HepG2 (cell line): ENCODE results near the gene PRADC1. TPM values are rescaled to one million over a fixed set of nuclear protein-coding genes. Genes with fewer than 3 reads are reported as not detected.

ENCODE experiments used
- ATF7 ChIP-seq, 2 experiments: fragments of 450-650 bp in 1 of 2; sonication (generic) in 1 of 2; formaldehyde crosslinking in 1 of 2; IDR thresholded peaks; 2 replicates each; pipeline versions ENCODE4 v1.4.0 to v1.6.1; 2016 to 2020; ENCODE audit warnings: antibody characterized with exemption in 1 of 2, mild to moderate bottlenecking in 1 of 2, missing genetic modification reagents in 1 of 2
- BHLHE40 ChIP-seq: IDR thresholded peaks from 2 replicates; pipeline ENCODE4 v1.6.1; 2011; ENCODE audit warnings: low read length, improper control_type of control experiment
- CBX2 ChIP-seq, 2 experiments: fragments of 200-600 bp in 1 of 2; sonication (generic); formaldehyde crosslinking in 1 of 2; IDR thresholded peaks; 2 replicates each; pipeline versions ENCODE4 v1.7.0 to v1.8.1; 2018 to 2022; ENCODE audit warnings: low read depth in 2 of 2, low read length in 1 of 2, mild to moderate bottlenecking in 1 of 2, missing genetic modification reagents in 1 of 2
- DR1 ChIP-seq: sonication (generic); formaldehyde crosslinking; IDR thresholded peaks from 2 replicates; pipeline ENCODE4 v1.8.0; 2021; ENCODE audit warnings: mild to moderate bottlenecking, missing genetic modification reagents, inconsistent platforms
- E2F5 ChIP-seq: sonication (generic); formaldehyde crosslinking; conservative IDR thresholded peaks from 2 replicates; pipeline ENCODE4 v1.4.0; 2020; ENCODE audit warnings: missing genetic modification reagents
- FOXJ3 ChIP-seq: sonication (generic); formaldehyde crosslinking; IDR thresholded peaks from 2 replicates; pipeline ENCODE4 v1.4.0; 2020; ENCODE audit warnings: missing genetic modification reagents, mild to moderate bottlenecking, borderline replicate concordance
- GATAD1 ChIP-seq: IDR thresholded peaks from 2 replicates; pipeline ENCODE4 v1.6.1; 2016; ENCODE audit warnings: missing genetic modification reagents, missing compliant biosample characterization
- HDAC6 ChIP-seq: fragments of 200-600 bp; sonication (generic); IDR thresholded peaks from 2 replicates; pipeline ENCODE4 v1.7.0; 2017; ENCODE audit warnings: mild to moderate bottlenecking, antibody characterized with exemption, low read length, low read depth
- JUND ChIP-seq: sonication (generic); formaldehyde crosslinking; IDR thresholded peaks from 2 replicates; pipeline ENCODE4 v1.8.0; 2022; ENCODE audit warnings: mild to moderate bottlenecking, missing genetic modification reagents
- MTA3 ChIP-seq: sonication (generic); formaldehyde crosslinking; IDR thresholded peaks from 2 replicates; pipeline ENCODE4 v1.4.0; 2020; ENCODE audit warnings: missing genetic modification reagents
- MXD3 ChIP-seq: IDR thresholded peaks from 2 replicates; pipeline ENCODE4 v1.6.1; 2016; ENCODE audit warnings: mild to moderate bottlenecking, missing biosample characterization, missing genetic modification reagents
- REST ChIP-seq, 2 experiments: IDR thresholded peaks; 2 replicates each; pipeline ENCODE4 v1.6.1; 2011 to 2012; ENCODE audit warnings: low read length in 2 of 2, borderline replicate concordance in 1 of 2, low read depth in 1 of 2, mild to moderate bottlenecking in 1 of 2, moderate library complexity in 1 of 2
- RFXAP ChIP-seq: sonication (generic); formaldehyde crosslinking; IDR thresholded peaks from 2 replicates; pipeline ENCODE4 v1.4.0; 2020; ENCODE audit warnings: missing genetic modification reagents, borderline replicate concordance
- SALL1 ChIP-seq: sonication (generic); formaldehyde crosslinking; IDR thresholded peaks from 2 replicates; pipeline ENCODE4 v1.8.0; 2022; ENCODE audit warnings: mild to moderate bottlenecking, missing genetic modification reagents
- SMAD3 ChIP-seq: sonication (generic); formaldehyde crosslinking; IDR thresholded peaks from 2 replicates; pipeline ENCODE4 v1.4.0; 2020; ENCODE audit warnings: missing genetic modification reagents
- SP1 ChIP-seq, 2 experiments: fragments of 450-650 bp in 1 of 2; sonication (generic) in 1 of 2; formaldehyde crosslinking in 1 of 2; IDR thresholded peaks; 2 replicates each; pipeline versions ENCODE4 v1.4.0 to v1.6.1; 2016 to 2020; ENCODE audit warnings: missing genetic modification reagents in 1 of 2
- STAG1 ChIP-seq: sonication (generic); formaldehyde crosslinking; IDR thresholded peaks from 2 replicates; pipeline ENCODE4 v1.4.0; 2020; ENCODE audit warnings: missing genetic modification reagents
- ZBTB3 ChIP-seq: sonication (generic); formaldehyde crosslinking; IDR thresholded peaks from 2 replicates; pipeline ENCODE4 v1.4.0; 2020; ENCODE audit warnings: low read depth, mild to moderate bottlenecking, moderate library complexity, missing genetic modification reagents, borderline replicate concordance
- ZFY ChIP-seq: sonication (generic); formaldehyde crosslinking; IDR thresholded peaks from 2 replicates; pipeline ENCODE4 v1.4.0; 2020; ENCODE audit warnings: missing genetic modification reagents
- ZNF383 ChIP-seq: sonication (generic); formaldehyde crosslinking; IDR thresholded peaks from 2 replicates; pipeline ENCODE4 v1.4.0; 2020; ENCODE audit warnings: missing genetic modification reagents, mild to moderate bottlenecking, borderline replicate concordance
- ZNF563 ChIP-seq: sonication (generic); formaldehyde crosslinking; IDR thresholded peaks from 2 replicates; pipeline ENCODE4 v1.8.0; 2022; ENCODE audit warnings: mild to moderate bottlenecking, moderate library complexity, missing genetic modification reagents
- ZNF629 ChIP-seq: sonication (generic); formaldehyde crosslinking; conservative IDR thresholded peaks from 2 replicates; pipeline ENCODE4 v1.5.0; 2020; ENCODE audit warnings: missing genetic modification reagents
- ZNF781 ChIP-seq: sonication (generic); formaldehyde crosslinking; IDR thresholded peaks from 2 replicates; pipeline ENCODE4 v1.5.1; 2020; ENCODE audit warnings: borderline replicate concordance, mild to moderate bottlenecking, missing genetic modification reagents; ENCODE audit errors: not compliant biosample characterization
- ZNF784 ChIP-seq: sonication (generic); formaldehyde crosslinking; IDR thresholded peaks from 2 replicates; pipeline ENCODE4 v1.5.1; 2020; ENCODE audit warnings: missing genetic modification reagents, mild to moderate bottlenecking, borderline replicate concordance
- polyA plus RNA-seq, 8 experiments: library from polyadenylated mRNA; depleted of rRNA in 3 of 8; stranded (reverse) in 7 of 8; unstranded in 1 of 8; fragments of >200 nt; fragmentation: Illumina TruSeq in 4 of 8; extraction: Trizol in 4 of 8; gene quantifications; 2 replicates each; pipeline versions ENCODE4 v1.2.1 to v1.2.3, GENCODE V29; 2011 to 2016; ENCODE audit warnings: low read depth in 4 of 8, missing spikeins in 1 of 8, mixed read lengths in 1 of 8; ENCODE audit not compliant: insufficient read depth in 1 of 8
- total RNA-seq, 5 experiments: library from RNA; depleted of rRNA; stranded (reverse); fragments of >200 nt; fragmentation: Illumina TruSeq; extraction: Trizol; gene quantifications; 2 replicates each; pipeline ENCODE4 v1.2.3, GENCODE V29; 2016; ENCODE audit warnings: low read depth in 1 of 5

Gene PRADC1
- total and polyA plus RNA-seq, 2 of the 13 experiments (the other 11 are each of a cell fraction or from before 2014, with no cell fraction given) = 12.1 to 37.2 TPM

- TF ChIP-seq SP1 (IDR thresholded peaks at IDR 0.05) (no peak), SP1 (CRISPR knock-in tag; IDR thresholded peaks at IDR 0.05) (0 out of 2 replicates have a peak, but pooled peaks have one; percentile 28), DR1 (no peak), MXD3 (CRISPR knock-in tag) (no peak), SALL1 (CRISPR knock-in tag) (peak; percentile 65; the same call in 1 of the 2 replicates), FOXJ3 (CRISPR knock-in tag) (no peak), HDAC6 (no peak), ZBTB3 (CRISPR knock-in tag) (no peak), ZNF563 (CRISPR knock-in tag) (no peak), ZNF629 (CRISPR knock-in tag) (no peak), ZNF383 (CRISPR knock-in tag) (no peak), MTA3 (CRISPR knock-in tag) (no peak), ZNF781 (no peak), ZFY (peak; percentile 45; the same call in 1 of the 2 replicates), BHLHE40 (no peak), ZNF784 (CRISPR knock-in tag) (no peak), E2F5 (CRISPR knock-in tag) (no peak), STAG1 (peak; percentile 86), JUND (no peak), RFXAP (CRISPR knock-in tag) (no peak), ATF7 (IDR thresholded peaks at IDR 0.05) (no peak), ATF7 (CRISPR knock-in tag; IDR thresholded peaks at IDR 0.05) (no peak), GATAD1 (0 out of 2 replicates have a peak, but pooled peaks have one; percentile 26), REST (IDR thresholded peaks at IDR 0.05; ENCODE audit: borderline replicate concordance in 1 of 2, low read depth in 1 of 2, low read length in 2 of 2) (no peak), CBX2 (IDR thresholded peaks at IDR 0.05; ENCODE audit: low read depth, low read length) (no peak), CBX2 (CRISPR knock-in tag; IDR thresholded peaks at IDR 0.05; ENCODE audit: low read depth) (no peak), SMAD3 (CRISPR knock-in tag) (no peak)
These were observed 27.4 kb upstream of the PRADC1 start (continued) for GRCh38 chr2:73260338-73260984.
